Loucy (cell line): Measurements from ENCODE around the gene KMT2E.

Source experiments
- H2AFZ ChIP-seq: fragments of 200-600 bp; sonication (generic); 2 replicates; pipeline ENCODE4 v1.6.0; 2016; ENCODE audit warnings: antibody characterized with exemption, mild to moderate bottlenecking, low read length, moderate library complexity
- H3F3A ChIP-seq: fragments of 200-600 bp; 2 replicates; pipeline ENCODE4 v1.6.0; 2016; ENCODE audit warnings: antibody characterized with exemption, low read depth, mild to moderate bottlenecking
- H3K27me3 ChIP-seq: fragments of 200-600 bp; sonication (generic); 2 replicates; pipeline ENCODE4 v1.6.1; 2014; ENCODE audit warnings: low read length, mild to moderate bottlenecking; ENCODE audit not compliant: insufficient read depth, poor library complexity, severe bottlenecking
- H3K36me3 ChIP-seq: fragments of 200-600 bp; sonication (generic); 2 replicates; pipeline ENCODE4 v1.6.1; 2016; ENCODE audit warnings: low read length; ENCODE audit not compliant: insufficient read depth
- H3K4me1 ChIP-seq: fragments of 200-600 bp; sonication (generic); 2 replicates; pipeline ENCODE4 v1.5.1; 2014; ENCODE audit warnings: low read length, mild to moderate bottlenecking; ENCODE audit not compliant: insufficient read depth, poor library complexity, severe bottlenecking
- H3K4me2 ChIP-seq: fragments of 200-600 bp; sonication (generic); 2 replicates; pipeline ENCODE4 v1.6.0; 2014; ENCODE audit warnings: antibody characterized with exemption, low read length, low read depth, mild to moderate bottlenecking; ENCODE audit not compliant: poor library complexity, severe bottlenecking
- H3K4me3 ChIP-seq: fragments of 200-600 bp; sonication (generic); 2 replicates; pipeline ENCODE4 v1.5.1; 2014; ENCODE audit warnings: low read length, mild to moderate bottlenecking, mixed read lengths; ENCODE audit not compliant: poor library complexity, severe bottlenecking
- H3K79me2 ChIP-seq: fragments of 200-600 bp; sonication (generic); 2 replicates; pipeline ENCODE4 v1.6.1; 2014; ENCODE audit warnings: low read length; ENCODE audit not compliant: insufficient read depth
- H3K9ac ChIP-seq: fragments of 200-600 bp; sonication (generic); 2 replicates; pipeline ENCODE4 v1.6.0; 2014; ENCODE audit warnings: mild to moderate bottlenecking, low read depth, low read length, moderate library complexity; ENCODE audit not compliant: poor library complexity, severe bottlenecking
- H3K9me2 ChIP-seq: fragments of 200-600 bp; sonication (generic); replicated peaks from 2 replicates; pipeline ENCODE4 v1.6.1; 2016; ENCODE audit warnings: low read depth, low read length, mixed read lengths
- H3K9me3 ChIP-seq: fragments of 200-600 bp; sonication (generic); 2 replicates; pipeline ENCODE4 v1.6.1; 2014; ENCODE audit warnings: mild to moderate bottlenecking, antibody characterized with exemption, low read length, low read depth; ENCODE audit not compliant: insufficient read depth
- H4K20me1 ChIP-seq: fragments of 200-600 bp; sonication (generic); 2 replicates; pipeline ENCODE4 v1.6.0; 2014; ENCODE audit warnings: antibody characterized with exemption, low read length, mild to moderate bottlenecking; ENCODE audit not compliant: insufficient read depth, poor library complexity, severe bottlenecking
- CTCF ChIP-seq: fragments of 200-600 bp; sonication (generic); conservative IDR thresholded peaks from 2 replicates; pipeline ENCODE4 v1.5.1; 2014; ENCODE audit warnings: mild to moderate bottlenecking, antibody characterized with exemption, low read length
- EZH2phosphoT487 ChIP-seq: fragments of 200-600 bp; IDR thresholded peaks from 2 replicates; pipeline ENCODE4 v1.6.1; 2018; ENCODE audit warnings: antibody characterized with exemption, mild to moderate bottlenecking, moderate library complexity, borderline replicate concordance

Gene KMT2E

DNA sequence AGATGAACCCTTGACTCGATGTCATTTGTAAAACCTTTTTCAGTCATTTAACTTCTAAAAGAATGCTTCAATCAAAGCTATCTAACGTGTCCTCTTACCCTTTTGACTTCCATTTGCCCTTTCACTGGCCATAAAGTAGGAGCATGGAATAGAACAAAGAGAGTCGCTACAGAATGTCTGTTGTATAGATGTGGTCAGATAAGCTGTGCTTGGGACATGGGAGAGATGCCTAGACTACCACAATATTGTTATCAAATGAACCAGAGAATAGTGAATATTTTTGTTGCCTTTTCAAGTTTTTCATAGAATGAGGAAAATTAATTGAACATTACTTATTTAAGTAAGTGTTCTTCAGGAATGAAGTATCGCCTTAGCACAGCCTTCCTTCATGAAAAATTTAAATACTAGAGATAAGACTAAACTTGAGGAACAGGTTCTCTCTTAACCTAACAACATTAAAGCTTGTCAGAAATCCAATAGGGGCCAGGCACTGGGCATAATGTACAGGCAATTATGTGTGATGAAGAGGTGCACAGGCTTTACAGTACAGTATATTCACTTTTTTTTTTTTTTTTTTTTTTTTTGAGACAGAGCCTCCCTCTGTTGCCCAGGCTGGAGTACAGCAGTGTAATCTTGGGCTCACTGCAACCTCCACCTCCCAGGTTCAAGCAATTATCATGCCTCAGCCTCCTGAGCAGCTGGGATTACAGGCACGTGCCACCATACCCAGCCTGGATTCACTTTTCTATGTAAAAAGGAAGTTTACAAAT is 7.5 kb upstream of the KMT2E start:
- peaks cover 93% of the 10 kb centered on the region for H4K20me1 ChIP-seq
- H3K9me3 ChIP-seq = no peaks in the 10 kb centered on the region
- H3K36me3 ChIP-seq = no peaks in the 10 kb centered on the region

DNA sequence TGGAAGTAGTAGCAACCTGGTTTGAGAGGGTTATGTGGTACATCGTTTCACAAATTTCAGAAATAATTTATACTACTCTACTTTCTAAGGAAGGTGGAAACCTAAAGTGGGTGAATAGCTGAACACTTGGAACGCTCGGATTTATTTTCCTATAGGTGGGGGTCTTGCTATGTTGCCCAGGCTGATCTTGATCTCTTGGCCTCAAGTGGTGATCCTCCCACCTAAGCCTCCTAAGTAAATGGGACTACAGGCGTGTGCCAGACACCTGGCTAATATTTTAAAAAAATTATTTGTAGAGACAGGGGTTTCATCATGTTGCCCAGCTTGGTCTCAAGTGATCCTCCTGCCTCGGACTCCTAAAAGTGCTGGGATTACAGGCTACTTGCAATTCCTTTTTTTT is 6.7 kb upstream of the KMT2E start:
- Histone ChIP-seq H2AFZ (no peak overlapping the region), H4K20me1 (peaks cover 86% of the 10 kb centered on the region), H3K9ac (peak overlapping the region; percentile 12), H3K4me2 (peak overlapping the region; percentile 98), H3K9me2 (no peaks in the 10 kb centered on the region), H3K36me3 (no peaks in the 10 kb centered on the region), H3F3A (no peaks in the 10 kb centered on the region), H3K79me2 (peaks cover 100% of the 10 kb centered on the region), H3K4me1 (peaks cover 67% of the 10 kb centered on the region), H3K27me3 (peaks cover 5% of the 10 kb centered on the region), H3K4me3 (peak overlapping the region; percentile 81), H3K9me3 (no peaks in the 10 kb centered on the region)
- TF ChIP-seq CTCF (no peak), EZH2phosphoT487 (no peak)

More for the DNA sequence above, 7.5 kb upstream of the KMT2E start:
- Histone ChIP-seq H3K27me3 (no peaks in the 10 kb centered on the region), H3K4me1 (peaks cover 74% of the 10 kb centered on the region), H2AFZ (no peak overlapping the region), H3F3A (no peaks in the 10 kb centered on the region), H3K9me2 (no peaks in the 10 kb centered on the region), H3K4me2 (peak overlapping the region; percentile 98), H3K4me3 (peak overlapping the region; percentile 81), H3K79me2 (peaks cover 100% of the 10 kb centered on the region), H3K9ac (peak overlapping the region; percentile 12)
- TF ChIP-seq EZH2phosphoT487 (no peak), CTCF (no peak)

- peak overlapping the region; percentile 98 for H3K4me2 ChIP-seq
- H3K4me3 ChIP-seq = peak overlapping the region; percentile 81
- H3F3A ChIP-seq = no peaks in the 10 kb centered on the region
- H4K20me1 ChIP-seq = peaks cover 66% of the 10 kb centered on the region
- peaks cover 92% of the 10 kb centered on the region for H3K79me2 ChIP-seq
- peak overlapping the region; percentile 100 for H3K9ac ChIP-seq
- peaks cover 10% of the 10 kb centered on the region for H3K27me3 ChIP-seq
- H3K9me3 ChIP-seq = no peaks in the 10 kb centered on the region
- H3K36me3 ChIP-seq = no peaks in the 10 kb centered on the region
- no peak for TF ChIP-seq EZH2phosphoT487
- no peaks in the 10 kb centered on the region for H3K9me2 ChIP-seq
- no peak overlapping the region for H2AFZ ChIP-seq
- peaks cover 44% of the 10 kb centered on the region for H3K4me1 ChIP-seq
Measured at GRCh38 chr7:105009667-105010503, 4.1 kb upstream of the KMT2E start.
